NCI-H446 treated with DMSO at 0.1 percent for 48 hours (cell line): ENCODE measurements around the gene CPAMD8.
"Not testable (repeated sequence)": the region's sequence is repeated elsewhere in the genome, so short reads cannot be mapped to it uniquely, and the experiment has no call there.

Source experiments
- DNase-seq: peaks from one replicate; lab custom pipeline; 2025; lab: John Stamatoyannopoulos, UW

CPAMD8 gene

DNA sequence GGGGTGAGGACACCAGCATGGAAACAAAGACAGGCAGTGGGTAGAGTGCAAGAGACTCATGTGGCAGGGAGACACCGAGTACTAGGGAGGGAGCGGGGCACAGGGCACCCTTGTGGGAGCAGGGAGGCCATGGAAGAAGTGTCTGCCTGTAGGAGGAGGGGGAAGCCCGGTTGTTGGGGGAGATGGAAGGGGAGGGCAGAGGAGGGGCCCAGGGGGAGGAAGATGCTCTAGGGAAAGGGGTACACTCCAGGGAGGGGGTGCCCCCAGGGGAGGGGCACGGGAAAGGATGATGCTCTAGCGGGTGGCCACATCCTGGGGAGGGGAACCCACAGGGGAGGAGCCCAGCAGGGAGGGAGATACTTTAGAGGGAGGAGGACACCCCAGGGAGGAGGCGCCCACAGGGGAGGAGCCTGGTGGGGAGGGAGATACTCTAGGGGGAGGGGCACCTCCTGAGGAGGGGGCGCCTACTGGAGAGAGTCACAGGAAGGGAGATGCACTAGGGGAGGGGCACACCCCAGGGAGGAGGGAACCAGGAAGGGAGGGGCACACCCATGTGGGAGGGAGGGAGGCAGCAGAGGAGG is 24.9 kb downstream of the CPAMD8 start:
- no peak for DNase-seq

DNA sequence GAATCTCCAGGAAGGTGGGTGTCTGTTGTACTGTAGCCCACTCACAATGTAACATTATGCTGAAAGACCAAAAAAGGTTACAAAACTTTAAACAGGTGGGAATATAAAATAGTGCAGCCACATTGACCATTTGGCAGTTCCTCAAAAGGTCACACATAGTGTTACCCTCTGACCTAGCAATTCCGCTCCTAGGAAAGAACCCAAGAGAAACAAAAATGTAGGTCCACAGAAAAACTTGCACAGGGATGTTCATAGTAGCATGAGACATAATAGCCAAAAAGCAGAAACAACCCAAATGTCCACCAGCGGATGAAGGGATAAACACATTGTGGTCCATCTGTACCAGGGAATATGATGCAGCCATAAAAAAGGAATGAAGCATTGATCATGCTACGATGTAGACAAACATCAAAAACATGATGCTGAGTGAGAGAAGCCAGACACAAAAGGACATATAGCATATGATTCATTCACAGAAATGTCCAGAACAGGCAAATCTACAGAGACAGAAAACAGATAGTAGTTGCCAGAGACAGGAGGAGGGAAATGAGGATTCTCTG is 27.9 kb downstream of the CPAMD8 start:
- DNase-seq = no peak

DNA sequence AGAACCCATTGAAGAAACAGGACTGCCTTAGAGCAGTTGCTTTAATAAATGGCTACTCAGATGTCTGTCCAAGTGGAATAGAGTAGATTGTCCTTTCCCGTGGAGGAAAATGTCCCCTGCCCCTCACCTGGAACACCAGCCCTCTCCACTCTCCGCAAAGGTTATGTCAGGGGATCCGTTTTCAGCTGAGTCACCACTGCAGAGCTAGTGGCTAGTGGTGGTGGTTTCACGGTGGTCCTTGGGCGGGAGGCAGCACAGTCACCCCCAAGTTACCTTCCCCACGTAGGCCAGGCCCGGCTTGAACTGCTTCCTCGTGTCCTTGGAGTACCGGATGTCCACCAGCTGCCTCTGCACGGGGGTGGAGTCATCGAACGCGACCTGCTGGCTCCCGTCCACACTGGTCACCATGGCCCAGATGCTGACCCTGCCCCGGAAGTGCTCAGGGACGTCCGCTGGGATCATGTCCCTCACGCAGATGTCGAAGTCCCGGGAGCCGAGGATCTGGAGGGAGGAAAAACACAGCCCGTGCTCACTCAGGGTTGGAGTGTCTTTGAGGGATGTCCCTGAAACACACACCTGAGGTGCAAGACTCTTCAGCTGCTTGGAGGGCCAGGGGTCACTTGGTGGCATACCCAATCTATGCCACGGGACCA is 29.6 kb downstream of the CPAMD8 start:
- not testable (repeated sequence) for DNase-seq

DNA sequence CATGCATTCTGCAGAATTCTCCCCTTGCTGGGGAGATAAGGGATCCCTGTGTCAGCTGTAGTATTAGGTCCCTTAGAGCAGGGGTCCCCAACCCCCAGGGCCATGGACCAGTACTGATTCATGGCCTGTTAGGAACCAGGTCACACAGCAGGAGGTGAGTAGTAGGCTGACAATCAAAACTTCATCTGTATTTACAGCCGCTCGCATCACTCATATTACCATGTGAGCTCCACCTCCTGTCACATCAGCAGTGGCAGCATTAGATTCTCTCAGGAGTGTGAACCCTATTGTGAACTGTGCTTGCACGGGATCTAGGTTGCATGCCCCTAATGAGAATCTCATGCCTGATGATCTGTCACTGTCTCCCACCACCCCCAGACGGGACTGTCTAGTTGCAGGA is 37.9 kb downstream of the CPAMD8 start:
- no peak for DNase-seq

DNA sequence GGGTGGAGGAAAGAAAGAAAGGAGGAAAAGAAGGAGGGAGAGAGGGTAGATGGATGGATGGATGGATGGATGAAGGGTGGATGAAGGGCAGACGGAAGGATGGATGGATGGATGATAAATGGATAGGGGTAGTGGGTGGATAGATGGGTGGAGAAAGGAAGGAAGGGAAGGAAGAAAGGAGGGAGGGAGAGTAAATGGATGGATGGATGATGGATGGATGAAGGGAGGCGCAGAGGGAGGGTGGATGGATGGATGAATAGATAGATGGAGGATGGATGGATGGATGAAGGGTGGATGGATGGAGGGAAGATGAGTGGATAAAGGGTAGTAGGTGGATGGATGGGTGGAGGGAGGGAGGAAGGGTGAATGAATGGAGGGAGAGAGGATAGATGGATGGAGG is 41.2 kb downstream of the CPAMD8 start:
- no peak for DNase-seq

DNA sequence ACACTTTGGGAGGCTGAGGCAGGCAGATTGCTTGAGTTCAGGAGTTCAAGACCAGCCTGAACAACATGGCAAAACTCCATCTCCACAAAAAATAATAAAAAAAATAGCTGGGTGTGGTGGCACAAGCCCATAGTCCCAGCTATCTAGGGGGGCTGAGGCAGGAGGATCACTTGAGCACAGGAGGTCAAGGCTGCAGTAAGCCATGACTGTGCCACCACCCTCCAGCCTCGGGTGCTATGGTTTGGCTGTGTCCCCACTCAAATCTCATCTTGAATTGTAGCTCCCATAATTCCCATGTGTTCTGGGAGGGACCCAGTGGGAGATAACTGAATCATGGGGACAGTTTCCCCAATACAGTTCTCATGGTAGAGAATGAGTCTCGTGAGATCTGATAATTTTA is 44.0 kb downstream of the CPAMD8 start:
- DNase-seq = not testable (repeated sequence)

DNA sequence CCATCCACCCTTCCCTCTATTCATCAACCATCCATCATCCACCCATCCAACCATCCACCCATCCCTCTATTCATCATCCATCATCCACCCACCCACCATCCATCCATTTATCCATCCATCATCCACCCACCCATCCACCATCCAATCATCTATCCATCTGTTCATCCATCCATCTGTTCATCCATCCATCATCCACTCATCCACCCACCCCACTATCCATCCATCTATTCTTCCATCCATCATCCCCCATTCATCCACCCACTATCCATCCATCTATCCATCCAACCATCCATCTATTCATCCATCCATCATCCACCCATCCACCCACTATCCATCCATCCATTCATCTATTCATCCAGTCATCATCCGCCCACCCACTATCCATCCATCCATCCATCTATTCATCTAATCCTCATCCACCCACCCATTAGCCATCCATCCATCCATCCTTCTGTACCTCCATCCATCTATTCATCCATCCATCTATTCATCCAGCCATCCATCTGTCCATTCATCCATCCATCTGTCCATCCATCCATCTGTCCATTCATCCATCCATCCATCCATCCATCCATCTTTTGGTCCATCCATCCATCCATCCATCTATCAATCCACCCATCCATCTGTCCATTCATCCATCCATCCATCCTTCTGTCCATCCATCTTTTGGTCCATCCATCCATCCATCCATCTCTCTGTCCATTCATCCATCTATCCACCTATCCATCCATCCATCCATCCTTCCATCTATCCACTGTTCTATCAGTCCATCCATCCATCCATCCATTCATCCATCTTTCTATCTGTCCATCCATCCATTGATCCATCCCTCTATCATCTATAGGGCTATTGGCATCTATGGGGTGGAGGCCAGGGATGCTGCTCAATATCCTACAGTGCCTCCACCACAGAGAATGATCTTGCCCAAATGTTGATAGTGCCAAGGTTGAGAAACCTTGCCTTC is 47.5 kb downstream of the CPAMD8 start:
- DNase-seq = no peak

DNA sequence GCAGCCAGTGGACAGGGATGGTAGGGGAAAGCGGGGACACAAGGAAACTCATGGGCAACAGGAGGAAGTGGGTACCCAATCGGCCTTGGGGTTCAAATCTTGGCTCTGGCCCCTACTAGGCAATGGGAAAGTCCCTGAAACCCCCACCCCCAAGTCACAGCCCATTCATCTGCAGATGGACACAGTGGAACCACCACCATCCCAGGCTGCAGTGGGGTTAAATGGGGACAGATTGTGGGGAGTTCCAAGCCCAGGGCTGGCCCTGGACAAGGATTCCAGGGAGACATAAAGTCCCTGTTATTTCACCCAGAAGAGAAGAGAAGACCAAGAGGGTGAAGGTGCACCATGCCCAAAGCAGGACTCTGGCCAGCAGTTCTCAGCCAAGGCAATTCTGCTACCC is 48.5 kb downstream of the CPAMD8 start:
- no peak for DNase-seq

DNA sequence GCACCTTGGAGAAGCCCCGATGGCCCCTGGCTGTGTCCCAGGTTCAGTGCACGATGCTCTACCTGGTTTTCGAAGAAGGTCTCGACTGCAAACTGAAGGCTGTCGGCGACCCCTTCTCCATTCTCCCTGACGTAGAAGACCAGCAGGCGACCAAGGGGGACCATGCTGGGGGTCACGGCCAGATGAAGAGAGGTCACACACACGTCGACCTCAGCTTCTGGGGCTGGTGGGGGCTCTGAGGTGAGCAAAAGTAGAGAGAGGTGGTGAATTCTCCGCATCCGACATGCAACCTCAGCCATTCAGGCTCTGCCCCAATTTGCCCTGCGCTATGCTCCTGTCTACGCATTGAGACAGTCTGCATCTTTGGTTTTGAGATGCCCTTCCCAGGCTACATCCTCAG is 49.3 kb downstream of the CPAMD8 start:
- no peak for DNase-seq

DNA sequence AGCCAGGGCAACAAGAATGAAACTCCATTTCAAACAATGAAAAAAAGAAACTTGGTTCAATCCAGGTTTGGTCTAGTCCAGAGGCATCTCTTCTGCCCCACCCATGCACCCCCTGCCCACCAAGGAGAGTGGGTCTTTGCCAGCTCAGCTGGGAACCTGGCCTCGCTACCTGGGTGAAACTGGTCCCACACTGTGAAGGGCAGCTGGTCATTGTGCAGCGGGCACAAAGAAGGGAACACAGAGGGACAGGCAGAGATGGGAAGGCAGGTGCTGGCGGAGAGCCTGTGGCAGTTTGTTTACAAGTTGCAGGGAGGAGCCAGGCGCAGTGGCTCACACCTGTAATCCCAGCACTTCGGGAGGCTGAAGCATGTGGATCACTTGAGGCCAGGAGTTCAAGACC is 50.2 kb downstream of the CPAMD8 start:
- DNase-seq = no peak

DNA sequence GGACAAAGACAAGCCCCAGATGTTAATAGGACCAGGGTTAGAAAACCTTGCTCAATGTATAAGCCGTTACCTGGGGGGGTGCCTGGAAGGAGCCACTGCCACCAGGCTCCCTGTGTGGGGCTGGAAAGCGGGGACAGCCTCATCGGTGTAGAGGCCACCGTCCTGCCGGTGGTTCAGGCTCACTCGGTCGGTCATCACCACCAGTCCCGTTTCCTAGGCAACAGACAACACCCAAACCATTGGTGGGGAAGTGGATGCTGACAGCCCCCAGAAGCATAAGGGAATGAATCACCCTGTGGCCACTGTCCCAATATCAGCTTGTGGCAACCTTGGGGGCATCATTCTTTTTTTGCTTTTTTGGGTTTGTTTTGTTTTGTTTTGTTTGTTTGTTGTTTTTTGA is 55.8 kb downstream of the CPAMD8 start:
- DNase-seq = no peak

DNA sequence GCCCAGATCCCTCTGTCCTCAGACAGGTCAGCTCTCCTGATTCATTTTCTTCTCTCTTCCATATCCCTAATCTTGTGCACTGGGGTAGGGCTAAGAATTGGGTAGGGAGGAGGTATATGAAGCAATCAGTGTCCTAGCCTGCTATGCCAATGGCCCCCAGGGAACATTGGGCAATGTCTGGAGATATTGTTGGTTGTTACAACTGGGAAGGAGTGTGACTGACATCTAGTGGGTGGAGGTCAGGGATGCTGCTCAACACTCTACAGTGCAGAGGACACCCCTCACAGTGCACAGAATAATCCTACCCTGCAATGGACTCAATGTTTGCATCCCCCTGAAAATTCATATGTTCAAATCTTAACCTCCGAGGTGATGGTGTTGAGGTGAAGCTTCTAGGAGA is 57.5 kb downstream of the CPAMD8 start:
- DNase-seq = no peak

DNA sequence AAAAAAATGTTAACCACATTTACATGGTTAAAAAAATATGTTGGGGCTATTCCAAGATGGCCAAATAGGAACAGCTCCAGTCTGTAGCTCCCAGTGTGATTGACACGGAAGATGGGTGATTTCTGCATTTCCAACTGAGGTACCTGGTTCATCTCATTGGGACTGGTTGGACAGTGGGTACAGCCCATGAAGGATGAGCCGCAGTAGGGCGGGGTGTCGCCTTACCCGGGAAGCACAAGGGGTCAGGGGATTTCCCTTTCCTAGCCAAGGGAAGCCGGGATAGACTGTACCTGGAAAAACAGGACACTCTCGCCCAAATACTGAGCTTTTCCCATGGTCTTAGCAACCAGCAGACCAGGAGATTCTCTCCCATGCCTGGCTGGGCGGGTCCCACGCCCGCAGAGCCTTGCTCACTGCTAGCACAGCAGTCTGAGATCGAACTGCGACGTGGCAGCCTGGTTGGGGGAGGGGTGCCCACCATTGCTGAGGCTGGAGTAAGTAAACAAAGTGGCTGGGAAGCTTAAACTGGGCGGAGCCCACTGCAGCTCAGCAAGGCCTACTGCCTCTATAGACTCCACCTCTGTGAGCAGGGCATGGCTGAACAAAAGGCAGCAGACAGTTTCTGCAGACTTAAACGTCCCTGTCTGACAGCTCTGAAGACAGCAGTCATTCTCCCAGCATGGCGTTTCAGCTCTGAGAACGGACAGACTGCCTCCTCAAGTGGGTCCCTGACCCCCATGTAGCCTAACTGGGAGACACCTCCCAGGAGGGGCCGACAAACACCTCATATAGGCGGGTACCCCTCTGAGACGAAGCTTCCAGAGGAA is 65.4 kb downstream of the CPAMD8 start:
- not testable (repeated sequence) for DNase-seq

DNA sequence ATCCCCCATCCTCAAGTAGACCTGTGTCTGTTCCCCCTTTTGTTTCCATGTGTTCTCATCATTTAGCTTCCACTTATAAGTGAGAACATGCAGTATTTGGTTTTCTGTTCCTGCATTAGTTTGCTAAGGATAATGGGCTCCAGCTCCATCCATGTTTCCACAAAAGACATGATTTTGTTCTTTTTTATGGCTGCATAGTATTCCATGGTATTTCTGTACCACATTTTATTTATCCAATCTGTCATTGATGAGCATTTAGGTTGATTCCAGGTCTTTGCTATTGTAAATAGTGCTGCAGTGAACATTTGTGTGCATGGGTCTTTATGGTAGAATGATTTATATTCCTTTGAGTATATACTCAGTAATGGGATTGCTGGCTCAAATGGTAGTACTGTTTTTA is 68.3 kb downstream of the CPAMD8 start:
- not testable (repeated sequence) for DNase-seq

DNA sequence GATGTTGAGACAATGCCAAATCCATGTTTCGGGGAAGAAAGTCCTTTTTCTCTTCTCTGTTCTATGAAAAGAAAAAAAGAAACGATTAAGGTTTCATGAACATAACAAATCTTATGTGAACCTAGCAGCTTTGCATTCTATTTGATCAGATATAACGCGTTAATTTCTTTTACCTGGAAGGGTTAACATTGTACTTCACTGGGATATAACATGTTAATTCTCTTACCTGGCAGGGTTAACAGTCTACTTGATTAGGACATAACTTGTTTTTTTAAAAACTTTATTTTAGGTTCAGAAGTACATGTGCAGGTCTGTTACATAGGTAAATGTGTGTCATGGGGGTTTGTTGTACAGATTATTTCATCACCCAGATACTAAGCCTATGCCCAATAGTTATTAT is 68.8 kb downstream of the CPAMD8 start:
- no peak for DNase-seq

DNA sequence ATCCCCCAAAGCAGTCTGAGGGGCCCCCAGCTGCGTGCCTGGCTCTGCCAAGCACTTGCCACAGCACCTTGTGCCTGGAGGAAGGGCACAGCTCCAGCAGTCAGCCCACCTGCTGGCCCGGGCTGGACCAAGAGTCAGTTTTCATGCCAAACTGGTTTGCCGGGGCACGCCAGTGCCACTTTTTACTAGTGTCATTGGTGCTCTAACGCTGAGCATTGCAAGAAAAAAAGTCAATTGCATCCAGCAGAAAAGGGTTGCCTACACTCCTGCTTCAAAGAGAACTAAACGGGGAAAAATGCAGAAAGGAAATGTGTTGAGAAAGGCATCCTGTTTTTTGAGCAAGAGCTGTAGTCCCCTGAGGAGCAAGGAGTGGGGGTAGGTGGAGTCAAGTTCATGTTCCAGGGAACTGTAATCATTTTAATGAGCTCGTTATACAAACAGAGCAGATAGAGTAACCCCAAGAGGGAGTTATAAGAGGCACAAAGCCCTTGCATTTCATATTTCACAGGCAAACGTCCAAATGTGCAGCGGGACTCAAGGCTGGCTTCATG is 69.4 kb downstream of the CPAMD8 start:
- peak; percentile 11 for DNase-seq

DNA sequence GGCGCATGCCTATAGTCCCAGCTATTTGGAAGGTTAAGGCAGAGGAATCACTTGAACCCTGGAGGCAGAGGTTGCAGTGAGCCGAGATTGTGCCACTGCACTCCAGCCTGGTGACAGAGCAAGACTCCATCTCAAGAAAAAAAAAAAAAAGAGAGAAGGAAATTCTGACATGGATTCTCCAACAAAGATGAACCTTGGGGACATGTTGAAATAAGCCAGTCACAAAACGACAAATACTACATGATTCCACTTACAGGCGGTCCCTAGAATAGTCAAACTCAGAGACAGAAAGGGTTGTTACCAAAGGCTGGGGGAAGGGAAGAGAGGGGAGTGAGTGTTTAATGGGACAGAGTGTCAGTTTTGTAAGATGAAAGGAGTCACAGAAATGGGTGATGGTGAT is 71.4 kb downstream of the CPAMD8 start:
- DNase-seq = no peak

DNA sequence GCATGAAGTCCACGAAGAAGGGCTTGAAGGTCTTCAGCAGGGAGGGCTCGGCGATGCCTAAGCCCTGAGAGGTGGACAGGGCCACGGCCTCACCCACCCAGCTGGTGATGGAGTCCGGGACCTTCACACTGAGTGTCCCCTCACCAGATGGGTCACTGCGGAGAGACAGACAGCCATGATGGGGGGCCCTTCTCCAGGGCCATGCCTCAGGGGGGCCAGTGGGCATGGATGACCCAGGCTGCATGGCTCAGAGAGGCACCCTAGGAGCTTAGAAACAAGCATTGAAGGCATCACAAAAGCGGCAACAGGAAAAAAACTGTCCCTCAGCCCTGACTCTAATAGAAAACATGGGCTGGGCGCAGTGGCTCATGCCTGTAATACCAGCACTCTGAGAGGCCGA is 74.6 kb downstream of the CPAMD8 start:
- no peak for DNase-seq

DNA sequence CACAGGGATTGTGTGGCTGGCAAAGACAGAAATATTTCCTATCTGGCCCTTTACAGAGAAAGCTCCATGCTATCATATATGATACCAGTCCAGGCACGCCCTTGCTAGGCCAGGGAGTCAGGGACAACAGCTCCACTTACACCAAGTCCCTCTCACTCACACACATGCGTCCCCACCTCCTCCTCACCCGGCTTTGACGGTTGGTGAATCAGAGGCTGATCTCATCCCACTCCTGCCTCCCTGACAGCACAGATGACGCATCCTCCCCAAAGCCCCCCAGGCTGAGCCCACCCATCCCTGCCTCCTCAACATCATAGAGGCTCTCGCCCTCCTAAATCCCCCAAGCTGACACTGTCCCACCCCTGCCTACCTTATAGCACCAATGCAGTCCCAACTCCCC is 75.1 kb downstream of the CPAMD8 start:
- no peak for DNase-seq

DNA sequence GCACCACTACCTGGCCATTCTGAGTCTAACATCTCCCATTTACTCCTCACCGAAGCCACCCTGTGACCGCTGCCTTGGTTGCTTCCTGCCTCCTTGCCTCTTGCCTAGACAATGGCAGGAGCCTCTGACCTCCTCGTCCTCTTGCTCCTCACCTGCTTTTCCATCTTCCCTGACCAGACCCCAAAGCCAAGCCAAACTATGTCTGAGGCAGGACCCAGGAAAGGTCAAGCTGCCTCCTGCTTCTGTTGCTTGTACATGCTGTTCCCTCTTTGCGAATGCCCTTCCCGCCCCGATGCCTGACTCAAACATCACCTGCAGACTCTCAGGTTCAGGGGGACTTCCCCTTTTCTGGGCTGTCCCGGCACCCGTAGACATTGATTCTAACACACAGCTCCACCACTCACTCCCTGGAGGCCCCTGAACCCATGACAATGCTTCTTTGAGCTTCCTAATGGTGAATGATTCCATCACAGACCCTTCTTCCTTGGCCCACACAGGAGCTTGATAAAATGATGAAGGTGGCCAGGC is 77.0 kb downstream of the CPAMD8 start:
- no peak for DNase-seq
